ENCODE measurements around the gene LRCH4.
A peak's percentile ranks its signal among the peaks of the same experiment; 100 is the strongest.
"Not testable (repeated sequence)": the region's sequence is repeated elsewhere in the genome, so short reads cannot be mapped to it uniquely, and the experiment has no call there.

Gene LRCH4

DNA sequence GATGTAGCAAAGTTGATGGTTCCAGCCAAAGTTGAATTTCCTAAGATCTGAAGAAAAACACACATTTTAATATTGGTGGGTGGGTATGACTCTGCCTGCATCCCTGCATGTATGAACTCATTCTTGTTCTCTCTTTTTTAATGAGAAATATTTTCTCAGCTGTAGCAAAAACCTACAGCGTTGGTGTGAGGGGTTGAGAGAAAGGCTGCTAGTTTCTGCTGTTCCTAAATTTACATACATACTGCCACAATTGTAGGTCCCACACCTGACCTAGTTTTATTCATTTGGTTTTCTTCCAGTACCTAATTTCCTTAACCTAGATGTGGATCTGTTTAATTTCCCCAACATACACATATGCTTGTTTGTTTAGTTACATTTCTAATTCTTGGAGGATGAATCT, 42.3 kb downstream of the LRCH4 start:
- no peak for DNase-seq

DNA sequence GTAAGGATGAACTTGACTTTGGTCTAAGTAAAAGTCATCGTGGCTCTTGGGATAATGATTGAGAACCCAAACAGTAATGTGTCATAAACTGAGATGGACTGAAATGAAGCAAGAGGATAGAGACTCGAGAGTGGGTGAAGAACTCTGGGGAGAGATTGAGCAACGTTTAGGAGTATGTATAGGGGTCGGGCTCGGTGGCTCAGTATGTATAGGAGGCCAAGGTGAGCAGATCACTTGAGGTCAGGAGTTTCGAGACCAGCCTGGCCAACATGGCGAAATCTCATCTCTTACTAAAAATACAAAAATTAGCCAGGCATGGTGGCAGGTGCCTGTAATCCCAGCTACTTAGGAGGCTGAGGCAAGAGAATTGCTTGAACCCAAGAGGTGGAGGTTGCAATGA, 44.6 kb downstream of the LRCH4 start:
- not testable (repeated sequence) for DNase-seq

DNA sequence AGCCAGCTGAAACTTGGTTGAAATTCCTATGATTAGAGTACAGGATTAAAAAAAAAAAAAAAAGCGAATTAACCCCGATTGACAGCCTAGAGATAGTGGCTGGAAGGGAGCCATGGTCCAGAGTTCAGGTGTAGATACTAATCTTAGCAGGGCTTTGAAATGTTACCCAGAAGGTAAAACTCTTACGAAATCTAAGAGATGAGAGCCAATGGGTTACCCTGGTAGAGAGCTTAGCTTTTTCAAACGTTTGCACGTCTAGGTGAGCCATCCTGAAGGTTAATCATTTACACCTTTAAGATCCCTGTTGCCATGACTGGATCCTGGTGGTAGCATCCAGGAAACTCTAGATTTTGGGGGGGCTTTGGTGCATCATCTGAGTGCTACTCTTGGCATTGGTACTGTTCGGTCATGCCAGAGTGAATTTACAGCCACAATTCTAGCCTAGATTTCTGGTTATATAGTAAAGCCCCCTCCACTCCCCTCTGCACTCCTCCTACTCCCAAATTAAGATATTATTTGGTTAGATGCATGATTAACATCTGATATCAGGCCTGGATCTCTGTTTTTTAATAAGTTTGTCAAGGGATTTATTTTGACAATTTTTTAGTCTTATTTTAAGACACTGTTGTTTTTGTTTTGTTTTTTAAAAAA, 45.7 kb downstream of the LRCH4 start:
- no peak for DNase-seq

DNA sequence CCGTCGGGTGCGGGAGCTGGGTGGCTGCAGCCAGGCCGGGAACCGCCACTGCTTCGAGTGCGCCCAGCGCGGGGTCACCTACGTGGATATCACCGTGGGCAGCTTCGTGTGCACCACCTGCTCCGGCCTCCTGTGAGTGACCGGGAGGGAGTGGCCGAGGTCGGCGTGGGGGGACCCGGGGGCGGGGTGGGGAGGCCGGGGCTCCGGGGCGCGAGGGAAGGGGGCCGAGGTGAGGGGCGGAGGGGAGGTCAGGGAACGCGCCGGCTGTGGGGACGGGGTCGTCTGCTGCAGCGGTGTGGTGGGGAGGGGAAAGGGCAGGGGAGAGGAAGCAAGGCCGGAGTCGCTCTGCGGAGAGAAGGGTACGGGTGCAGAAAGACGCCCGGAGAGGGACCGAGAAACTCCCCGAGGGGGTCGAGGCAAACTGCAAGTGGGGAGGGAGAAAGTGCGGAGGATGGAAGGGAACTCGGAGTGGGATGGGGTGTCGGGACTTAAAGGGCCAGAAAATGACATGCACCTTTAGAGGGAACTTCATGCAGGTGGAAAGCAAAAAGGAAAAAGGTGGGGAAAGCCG, 46.4 kb downstream of the LRCH4 start:
- DNase-seq: no peak

DNA sequence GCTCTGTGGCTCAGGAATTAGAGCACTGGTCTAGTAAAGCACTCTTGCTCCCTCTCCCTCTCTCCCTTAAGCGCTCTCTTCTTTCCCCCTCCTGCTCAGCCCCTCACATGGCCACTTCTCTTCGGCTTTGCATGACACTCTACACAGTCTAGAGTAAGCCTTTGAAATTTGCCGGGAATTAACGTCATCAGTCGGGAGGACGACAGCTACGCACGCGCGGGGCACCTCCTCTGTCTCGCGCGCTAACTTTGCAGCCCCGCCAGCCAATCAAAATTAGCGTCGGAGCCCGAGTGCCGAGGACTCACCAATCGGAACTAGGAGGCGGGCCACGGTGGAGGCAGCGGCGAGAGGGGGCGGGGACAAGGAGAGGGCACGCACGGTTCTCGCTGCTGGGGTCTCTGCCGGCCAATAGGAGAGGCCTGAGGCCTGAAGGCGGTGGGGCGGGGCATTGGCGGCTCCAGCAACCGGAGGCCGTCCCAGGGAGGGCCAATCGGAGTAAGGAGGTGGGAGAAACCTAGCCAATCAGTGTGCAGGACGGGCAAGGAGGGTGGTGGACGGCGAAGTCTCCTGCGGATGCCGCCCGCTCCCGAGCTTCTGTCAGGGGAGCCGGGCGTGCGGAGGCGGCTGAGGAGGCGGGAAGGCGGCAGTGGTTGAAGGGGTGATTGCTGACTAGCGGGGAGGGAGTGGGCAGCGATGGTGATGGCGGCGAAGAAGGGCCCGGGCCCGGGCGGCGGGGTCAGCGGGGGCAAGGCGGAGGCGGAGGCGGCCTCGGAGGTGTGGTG, 47.1 kb downstream of the LRCH4 start, which contains the start of gene AGFG2:
Gene AGFG2 (plus strand): TSS at position 550 of the 782 bp plus-strand sequence. CDS start 144 bp downstream, at position 694.
- peak; percentile 97 for DNase-seq

DNA sequence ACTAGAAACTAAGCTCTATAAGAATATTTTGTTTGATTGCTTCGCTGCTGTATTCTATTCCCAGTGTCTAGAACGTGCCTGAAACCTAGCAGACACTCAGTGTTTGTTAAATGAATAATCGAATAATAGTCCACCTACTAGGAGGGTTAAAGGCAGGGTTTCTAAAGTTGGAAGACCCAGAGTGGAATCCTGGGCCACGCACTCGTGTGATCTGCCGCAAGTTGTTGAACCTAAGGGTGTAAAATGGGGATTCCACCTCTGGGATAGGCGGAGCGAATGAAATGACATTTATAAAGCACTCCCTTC, 47.6 kb downstream of the LRCH4 start:
- DNase-seq: no peak

DNA sequence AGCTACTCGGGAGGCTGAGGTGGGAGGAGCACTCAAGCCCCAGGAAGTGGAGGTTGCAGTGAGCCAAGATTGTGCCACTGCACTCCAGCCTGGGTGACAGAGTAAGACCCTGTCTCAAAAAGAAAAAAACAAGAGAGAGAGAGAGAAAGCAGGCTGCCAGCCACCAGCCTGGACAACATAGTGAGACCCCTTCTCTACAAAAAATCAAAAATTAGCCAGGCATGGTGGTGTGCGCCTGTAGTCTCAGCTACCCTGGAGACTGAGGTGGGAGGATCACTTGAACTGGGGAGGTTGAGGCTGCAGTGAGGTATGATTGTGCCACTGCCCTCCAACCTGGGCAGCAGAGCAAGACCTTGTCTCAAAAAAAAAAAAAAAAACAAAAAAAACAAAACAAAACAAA, 49.2 kb downstream of the LRCH4 start:
- not testable (repeated sequence) for DNase-seq

DNA sequence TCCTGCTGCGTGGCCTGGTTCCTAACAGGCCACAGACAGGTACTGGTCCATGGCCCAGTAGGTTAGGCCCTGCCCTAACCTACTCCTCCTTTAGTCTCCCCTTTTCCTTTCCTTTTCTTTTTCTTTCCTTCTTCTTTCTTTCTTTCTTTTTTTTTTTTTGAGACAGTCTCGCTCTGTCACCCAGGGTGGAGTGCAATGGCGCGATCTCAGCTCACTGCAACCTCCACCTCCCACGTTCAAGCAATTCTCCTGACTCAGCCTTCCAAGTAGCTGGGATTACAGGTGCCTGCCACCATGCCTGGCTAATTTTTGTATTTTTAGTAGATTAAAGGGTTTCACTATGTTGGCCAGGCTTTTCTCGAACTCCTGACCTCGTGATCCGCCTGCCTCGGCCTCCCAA, 49.9 kb downstream of the LRCH4 start:
- DNase-seq: not testable (repeated sequence)

DNA sequence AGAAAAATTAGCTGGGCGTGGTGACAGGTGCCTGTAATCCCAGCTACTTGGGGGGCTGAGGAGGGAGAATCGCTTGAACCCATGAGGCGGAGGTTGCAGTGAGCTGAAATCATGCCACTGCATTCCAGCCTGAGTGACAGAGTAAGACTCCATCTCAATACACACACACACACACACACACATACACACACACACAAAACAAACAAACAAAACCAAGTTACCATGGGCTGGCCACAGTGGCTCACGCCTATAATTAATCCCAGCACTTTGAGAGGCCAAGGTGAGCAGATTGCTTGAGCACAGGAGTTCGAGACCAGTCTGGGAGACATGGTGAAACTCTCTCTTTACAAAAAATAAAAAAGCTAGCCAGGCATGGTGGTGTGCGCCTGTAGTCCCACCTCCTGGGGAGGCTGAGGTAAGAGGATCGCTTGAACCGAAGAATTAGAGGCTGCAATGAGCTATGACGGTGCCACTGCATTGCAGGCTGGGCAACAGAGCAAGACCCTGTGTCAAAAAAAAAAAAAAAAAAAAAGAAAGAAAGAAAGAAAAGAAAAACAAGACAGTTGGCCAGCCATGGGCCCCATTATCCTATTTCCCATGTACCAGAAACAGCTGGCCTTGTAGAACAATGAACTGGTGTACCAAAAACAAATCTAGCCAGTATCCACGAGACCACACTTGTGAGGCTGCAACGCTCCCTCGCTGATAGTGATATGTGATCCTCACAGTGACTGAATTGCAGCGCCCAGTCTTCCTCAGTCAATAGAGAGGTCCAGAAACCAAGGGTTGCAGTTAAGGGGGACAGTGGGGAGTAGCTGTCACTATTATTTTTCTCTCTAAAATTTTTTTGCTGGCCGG, 53.5 kb downstream of the LRCH4 start:
- DNase-seq: no peak

DNA sequence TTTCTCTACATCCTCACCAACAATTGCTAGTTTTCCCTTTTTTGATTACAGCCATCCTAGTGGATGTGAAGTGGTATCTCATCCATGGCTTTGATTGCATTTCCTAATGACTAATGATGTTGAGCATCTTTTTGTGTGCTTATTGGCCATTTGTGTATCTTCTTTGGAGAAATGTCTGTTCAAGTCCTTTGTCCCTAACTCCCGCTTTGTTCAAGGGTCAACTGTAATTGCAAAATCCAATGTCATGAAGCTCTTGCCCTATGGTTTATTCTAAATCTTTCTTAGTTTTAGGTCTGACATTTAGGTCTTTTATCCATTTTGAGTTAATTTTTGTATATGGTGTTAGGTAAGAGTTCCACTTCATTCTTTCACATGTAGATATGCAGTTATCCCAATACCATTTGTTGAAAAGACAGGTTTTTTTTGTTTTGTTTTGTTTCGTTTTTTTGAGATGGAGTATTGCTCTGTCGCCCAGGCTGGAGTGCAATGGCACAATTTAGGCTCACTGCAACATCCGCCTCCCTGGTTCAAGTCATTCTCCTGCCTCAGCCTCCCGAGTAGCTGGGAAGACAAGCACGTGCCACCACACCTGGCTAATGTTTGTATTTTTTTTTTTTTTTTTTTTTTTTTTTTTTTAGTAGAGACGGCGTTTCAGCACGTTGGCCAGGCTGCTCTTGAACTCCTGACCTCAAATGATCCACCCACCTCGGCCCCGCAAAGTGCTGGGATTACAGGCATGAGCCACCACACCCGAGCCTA, 57.6 kb downstream of the LRCH4 start:
- DNase-seq: not testable (repeated sequence)
